A549 (cell line): Measurements from ENCODE around the gene ARHGEF19. TPM values are rescaled to one million over a fixed set of nuclear protein-coding genes. Genes with fewer than 3 reads are reported as not detected.

Source experiments
- ATAC-seq, 2 experiments: fragments of 200-7000 bp in 1 of 2; fragments of >200 bp in 1 of 2; cut with Nextera tagmentation in 1 of 2; cut with Tn5 transposase in 1 of 2; 3 replicates each; pipeline versions ENCODE4 v1.8.0 to v1.9.1; 2018 to 2020; ENCODE audit warnings: mild to moderate bottlenecking in 1 of 2, moderate library complexity in 1 of 2
- CTCF ChIA-PET: fragments of 300-600 bp; sonication (Branson Sonifier 250); formaldehyde crosslinking; extraction: SDS; loops from one replicate; lab custom pipeline; 2021; ENCODE audit warnings: antibody characterized with exemption, inconsistent platforms; lab: Yijun Ruan, JAX
- POLR2A ChIA-PET: fragments of 350-600 bp; formaldehyde crosslinking; extraction: SDS; loops from one replicate; lab custom pipeline; 2021; ENCODE audit warnings: antibody characterized with exemption, inconsistent platforms; lab: Yijun Ruan, JAX
- DNase-seq, 2 experiments: peaks; one replicate each; pipeline versions ENCODE4 v3.0.0 to v3.0.0-alpha.2; 2011 to 2016; ENCODE audit warnings: low read depth in 1 of 2, low spot score in 1 of 2
- FAIRE-seq: peaks from 2 replicates; lab custom pipeline; 2011; peaks lifted over from hg19 to GRCh38; lab: Jason Lieb, UNC
- H3K27ac ChIP-seq, 2 experiments: fragments of >200 bp; sonication (Bioruptor Twin); formaldehyde crosslinking; 3 replicates each; pipeline ENCODE4 v1.5.1; 2016 to 2017
- H3K4me1 ChIP-seq: fragments of >200 bp; sonication (Bioruptor Twin); formaldehyde crosslinking; 3 replicates; pipeline ENCODE4 v1.6.1; 2016
- H3K4me2 ChIP-seq: fragments of >200 bp; sonication (Bioruptor Twin); formaldehyde crosslinking; 3 replicates; pipeline ENCODE4 v1.6.1; 2016
- H3K4me3 ChIP-seq: fragments of >200 bp; sonication (Bioruptor Twin); formaldehyde crosslinking; 3 replicates; pipeline ENCODE4 v1.5.1; 2016
- H3K9me3 ChIP-seq: fragments of >200 bp; sonication (Bioruptor Twin); formaldehyde crosslinking; 3 replicates; pipeline ENCODE4 v1.6.1; 2016
- ATOH8 ChIP-seq: fragments of 250-450 bp; sonication (Bioruptor Pico); IDR thresholded peaks from 2 replicates; pipeline ENCODE4 v1.5.0; 2020; ENCODE audit warnings: low read depth, mild to moderate bottlenecking, moderate library complexity
- CBX2 ChIP-seq: fragments of 200-600 bp; sonication (generic); IDR thresholded peaks from 2 replicates; pipeline ENCODE4 v1.6.1; 2016; ENCODE audit warnings: low read depth, mild to moderate bottlenecking, borderline replicate concordance
- CEBPB ChIP-seq, 2 experiments: fragments of >200 bp in 1 of 2; sonication (Bioruptor Twin) in 1 of 2; formaldehyde crosslinking in 1 of 2; IDR thresholded peaks; 2 replicates each; pipeline ENCODE4 v1.6.1; 2012 to 2016
- CHD2 ChIP-seq: fragments of 150-350 bp; IDR thresholded peaks from 2 replicates; pipeline ENCODE4 v1.6.1; 2014; ENCODE audit warnings: low read length; ENCODE audit not compliant: partially characterized antibody
- E2F6 ChIP-seq: IDR thresholded peaks from 2 replicates; pipeline ENCODE4 v1.6.1; 2012; ENCODE audit warnings: low read depth, borderline replicate concordance
- EHF ChIP-seq: fragments of 250-450 bp; sonication (Bioruptor Pico); IDR thresholded peaks from 2 replicates; pipeline ENCODE4 v1.5.0; 2020; ENCODE audit warnings: mild to moderate bottlenecking
- ESRRA ChIP-seq: fragments of 150-350 bp; IDR thresholded peaks from 2 replicates; pipeline ENCODE4 v1.6.1; 2014; ENCODE audit warnings: mild to moderate bottlenecking, low read length, borderline replicate concordance
- FOSB ChIP-seq: fragments of 250-450 bp; sonication (Bioruptor Pico); IDR thresholded peaks from 2 replicates; pipeline ENCODE4 v1.5.0; 2020; ENCODE audit warnings: mild to moderate bottlenecking, moderate library complexity
- FOXS1 ChIP-seq: fragments of 250-450 bp; sonication (Bioruptor Pico); IDR thresholded peaks from 2 replicates; pipeline ENCODE4 v1.5.0; 2020; ENCODE audit warnings: mild to moderate bottlenecking, moderate library complexity
- HOXB13 ChIP-seq: fragments of 250-450 bp; sonication (Bioruptor Pico); IDR thresholded peaks from 2 replicates; pipeline ENCODE4 v1.5.0; 2020; ENCODE audit warnings: low read depth, mild to moderate bottlenecking, moderate library complexity
- HOXB5 ChIP-seq: fragments of 250-450 bp; sonication (Bioruptor Pico); IDR thresholded peaks from 2 replicates; pipeline ENCODE4 v1.5.0; 2020; ENCODE audit warnings: mild to moderate bottlenecking, moderate library complexity
- JUNB ChIP-seq: fragments of >200 bp; sonication (Bioruptor Twin); formaldehyde crosslinking; IDR thresholded peaks from 2 replicates; pipeline ENCODE4 v1.6.1; 2016
- MAFK ChIP-seq: fragments of 450-650 bp; IDR thresholded peaks from 2 replicates; pipeline ENCODE4 v1.6.1; 2014; ENCODE audit not compliant: partially characterized antibody
- PHF8 ChIP-seq: fragments of 200-600 bp; sonication (generic); IDR thresholded peaks from 2 replicates; pipeline ENCODE4 v1.6.1; 2016; ENCODE audit warnings: low read depth, mild to moderate bottlenecking, antibody characterized with exemption, moderate library complexity, borderline replicate concordance
- POLR2A ChIP-seq: IDR thresholded peaks from 2 replicates; pipeline ENCODE4 v1.6.1; 2012; ENCODE audit warnings: mild to moderate bottlenecking, low read length
- REST ChIP-seq: fragments of 200-600 bp; sonication (generic); IDR thresholded peaks from 2 replicates; pipeline ENCODE4 v1.6.1; 2016; ENCODE audit warnings: antibody characterized with exemption, mild to moderate bottlenecking, moderate library complexity
- TFCP2L1 ChIP-seq: fragments of 250-450 bp; sonication (Bioruptor Pico); IDR thresholded peaks from 2 replicates; pipeline ENCODE4 v1.5.0; 2021; ENCODE audit warnings: mild to moderate bottlenecking
- TP53 ChIP-seq: fragments of 250-450 bp; sonication (Bioruptor Pico); IDR thresholded peaks from 2 replicates; pipeline ENCODE4 v1.5.0; 2021; ENCODE audit warnings: mild to moderate bottlenecking, moderate library complexity
- ZFP36 ChIP-seq: fragments of 450-650 bp; IDR thresholded peaks from 2 replicates; pipeline ENCODE4 v1.6.1; 2014; ENCODE audit warnings: borderline replicate concordance; ENCODE audit not compliant: partially characterized antibody
- ZSCAN20 ChIP-seq: fragments of 250-450 bp; sonication (Bioruptor Pico); IDR thresholded peaks from 2 replicates; pipeline ENCODE4 v1.8.0; 2022; ENCODE audit warnings: mild to moderate bottlenecking, moderate library complexity
- WGBS: methylation state at CpG from one replicate; pipeline ENCODE4 v1.1.6; 2017; ENCODE audit errors: missing lambda C conversion rate; 5-methylcytosine and 5-hydroxymethylcytosine counted together
- polyA plus RNA-seq, 4 experiments: library from polyadenylated mRNA; depleted of rRNA in 3 of 4; stranded (reverse); fragments of >200 nt; fragmentation: RNase III in 1 of 4; extraction: RNeasy Plus Mini Kit Qiagen cat#74134 plus additional on column Dnase treatment in 1 of 4; gene quantifications; 2 replicates in 3 of 4; 3 replicates in 1 of 4; pipeline ENCODE4 v1.2.3, GENCODE V29; 2011 to 2017
- TF ChIP-seq, protein P1 (sequence below): IDR thresholded peaks from 2 replicates; pipeline ENCODE4 v1.6.1; 2012
- TF ChIP-seq, protein P2 (sequence below): fragments of >200 bp; sonication (Bioruptor Twin); formaldehyde crosslinking; IDR thresholded peaks from 3 replicates; pipeline ENCODE4 v1.6.1; 2016

ARHGEF19 gene
- polyA plus RNA-seq, 2 of the 4 experiments (the other 2 are of a cell fraction): 6.1 to 9.2 TPM

DNA sequence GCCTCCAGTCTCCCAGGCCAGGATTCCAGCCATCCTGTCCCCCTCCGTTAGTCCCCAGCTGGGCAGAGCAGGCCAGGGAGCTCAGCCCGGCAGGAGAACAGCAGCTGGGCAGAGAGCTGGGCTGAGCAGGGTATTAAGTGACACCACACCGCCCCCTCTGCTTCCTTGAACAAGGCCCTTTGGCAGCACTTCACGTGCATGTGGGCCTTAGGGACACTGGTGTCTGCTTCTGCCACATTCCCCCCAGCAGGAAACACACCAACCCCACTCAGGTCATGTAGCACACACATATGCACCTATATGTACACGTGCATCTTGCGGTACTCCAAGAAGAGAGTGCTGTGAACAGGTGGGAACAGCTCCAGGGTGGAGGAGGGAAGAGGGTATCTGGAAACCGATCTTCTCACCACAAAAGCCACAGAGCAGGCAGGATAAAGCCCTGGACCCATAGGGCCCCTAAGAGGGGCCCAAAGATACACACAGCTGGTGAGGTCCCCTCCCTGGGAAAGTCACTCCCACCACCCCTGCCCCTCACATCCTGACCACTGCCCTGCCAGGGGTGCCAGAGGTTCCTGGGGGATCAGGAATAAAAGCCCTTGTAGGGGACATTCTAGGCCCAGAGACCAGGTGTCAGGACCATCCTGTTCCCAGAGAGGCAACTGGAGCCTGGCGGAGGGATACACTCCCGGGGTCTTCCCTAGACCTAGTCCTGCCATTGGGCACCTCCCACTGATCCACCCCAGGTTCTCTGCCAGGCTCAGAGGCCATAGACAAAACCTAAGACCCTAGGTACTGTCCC is 61.1 kb downstream of the ARHGEF19 start:
- POLR2A ChIA-PET: interaction anchor here (1.0 to 1.8 kb wide), 4 partner anchors 8 to 32 kb away, joined by 3 to 4 read pairs (median 3); no protein-coding TSS in a partner anchor
- no CpG with 5 or more reads among the region's 9 CpGs for WGBS
- peak overlapping the region; percentile 98 for H3K4me2 ChIP-seq
- ATAC-seq (no peak), DNase-seq (no peak), FAIRE-seq (no peak)
- H3K9me3 ChIP-seq: no peaks in the 10 kb centered on the region
- peak overlapping the region; percentile 93 for H3K4me3 ChIP-seq
- H3K27ac ChIP-seq: peak overlapping the region; percentile 97 to 100
- no peak for TF ChIP-seq MAFK
- no peak for TF ChIP-seq EHF (CRISPR knock-in tag)
- TF ChIP-seq HOXB13 (CRISPR knock-in tag): no peak
- TF ChIP-seq PHF8: no peak
- TF ChIP-seq CBX2: no peak
- TF ChIP-seq ESRRA: no peak
- no peak for TF ChIP-seq TFCP2L1 (CRISPR knock-in tag)
- TF ChIP-seq HOXB5: no peak
- TF ChIP-seq ATOH8 (CRISPR knock-in tag): no peak
- TF ChIP-seq, protein P1, sequence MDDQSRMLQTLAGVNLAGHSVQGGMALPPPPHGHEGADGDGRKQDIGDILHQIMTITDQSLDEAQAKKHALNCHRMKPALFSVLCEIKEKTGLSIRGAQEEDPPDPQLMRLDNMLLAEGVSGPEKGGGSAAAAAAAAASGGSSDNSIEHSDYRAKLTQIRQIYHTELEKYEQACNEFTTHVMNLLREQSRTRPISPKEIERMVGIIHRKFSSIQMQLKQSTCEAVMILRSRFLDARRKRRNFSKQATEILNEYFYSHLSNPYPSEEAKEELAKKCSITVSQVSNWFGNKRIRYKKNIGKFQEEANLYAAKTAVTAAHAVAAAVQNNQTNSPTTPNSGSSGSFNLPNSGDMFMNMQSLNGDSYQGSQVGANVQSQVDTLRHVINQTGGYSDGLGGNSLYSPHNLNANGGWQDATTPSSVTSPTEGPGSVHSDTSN: no peak
- no peak for TF ChIP-seq FOSB (CRISPR knock-in tag)
- no peak for TF ChIP-seq POLR2A
- no peak for TF ChIP-seq CEBPB (IDR thresholded peaks at IDR 0.05)
- TF ChIP-seq FOXS1 (CRISPR knock-in tag): no peak
- no peak for TF ChIP-seq ZFP36
- no peak for TF ChIP-seq REST
- TF ChIP-seq E2F6: no peak
- no peak for TF ChIP-seq ZSCAN20 (CRISPR knock-in tag)
- CTCF ChIA-PET: interaction anchor here (1.0 to 16.2 kb wide), 5 partner anchors 10 to 73 kb away, joined by 3 to 222 read pairs (median 4); partner anchors contain the start of gene FAM131C
- peaks cover 64% of the 10 kb centered on the region for H3K4me1 ChIP-seq

GRCh38 chr1:16150508-16150907 is 61.9 kb downstream of the ARHGEF19 start:
- ATAC-seq (no peak), DNase-seq (no peak), FAIRE-seq (no peak)
- 67% methylated on average over 6 of the region's 6 CpGs for WGBS
- POLR2A ChIA-PET: interaction anchor here (1.8 kb wide), 1 partner anchor 33 kb away, joined by 4 read pairs; no protein-coding TSS in a partner anchor
- CTCF ChIA-PET: interaction anchor here (1.1 to 16.2 kb wide), 3 partner anchors 9 to 73 kb away, joined by 3 to 222 read pairs (median 152); partner anchors contain the start of gene FAM131C
- TF ChIP-seq TP53 (no peak), JUNB (no peak), CHD2 (no peak), FOXS1 (CRISPR knock-in tag) (no peak)
- TF ChIP-seq, protein P2, sequence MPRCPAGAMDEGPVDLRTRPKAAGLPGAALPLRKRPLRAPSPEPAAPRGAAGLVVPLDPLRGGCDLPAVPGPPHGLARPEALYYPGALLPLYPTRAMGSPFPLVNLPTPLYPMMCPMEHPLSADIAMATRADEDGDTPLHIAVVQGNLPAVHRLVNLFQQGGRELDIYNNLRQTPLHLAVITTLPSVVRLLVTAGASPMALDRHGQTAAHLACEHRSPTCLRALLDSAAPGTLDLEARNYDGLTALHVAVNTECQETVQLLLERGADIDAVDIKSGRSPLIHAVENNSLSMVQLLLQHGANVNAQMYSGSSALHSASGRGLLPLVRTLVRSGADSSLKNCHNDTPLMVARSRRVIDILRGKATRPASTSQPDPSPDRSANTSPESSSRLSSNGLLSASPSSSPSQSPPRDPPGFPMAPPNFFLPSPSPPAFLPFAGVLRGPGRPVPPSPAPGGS: no peak
- H3K4me3 ChIP-seq: peak overlapping the region; percentile 93
- peak overlapping the region; percentile 98 for H3K4me2 ChIP-seq
- peak overlapping the region; percentile 97 to 100 for H3K27ac ChIP-seq
- peaks cover 68% of the 10 kb centered on the region for H3K4me1 ChIP-seq
- H3K9me3 ChIP-seq: no peaks in the 10 kb centered on the region
